Measurements from ENCODE around the gene AFF1.

The AFF1 gene, protein sequence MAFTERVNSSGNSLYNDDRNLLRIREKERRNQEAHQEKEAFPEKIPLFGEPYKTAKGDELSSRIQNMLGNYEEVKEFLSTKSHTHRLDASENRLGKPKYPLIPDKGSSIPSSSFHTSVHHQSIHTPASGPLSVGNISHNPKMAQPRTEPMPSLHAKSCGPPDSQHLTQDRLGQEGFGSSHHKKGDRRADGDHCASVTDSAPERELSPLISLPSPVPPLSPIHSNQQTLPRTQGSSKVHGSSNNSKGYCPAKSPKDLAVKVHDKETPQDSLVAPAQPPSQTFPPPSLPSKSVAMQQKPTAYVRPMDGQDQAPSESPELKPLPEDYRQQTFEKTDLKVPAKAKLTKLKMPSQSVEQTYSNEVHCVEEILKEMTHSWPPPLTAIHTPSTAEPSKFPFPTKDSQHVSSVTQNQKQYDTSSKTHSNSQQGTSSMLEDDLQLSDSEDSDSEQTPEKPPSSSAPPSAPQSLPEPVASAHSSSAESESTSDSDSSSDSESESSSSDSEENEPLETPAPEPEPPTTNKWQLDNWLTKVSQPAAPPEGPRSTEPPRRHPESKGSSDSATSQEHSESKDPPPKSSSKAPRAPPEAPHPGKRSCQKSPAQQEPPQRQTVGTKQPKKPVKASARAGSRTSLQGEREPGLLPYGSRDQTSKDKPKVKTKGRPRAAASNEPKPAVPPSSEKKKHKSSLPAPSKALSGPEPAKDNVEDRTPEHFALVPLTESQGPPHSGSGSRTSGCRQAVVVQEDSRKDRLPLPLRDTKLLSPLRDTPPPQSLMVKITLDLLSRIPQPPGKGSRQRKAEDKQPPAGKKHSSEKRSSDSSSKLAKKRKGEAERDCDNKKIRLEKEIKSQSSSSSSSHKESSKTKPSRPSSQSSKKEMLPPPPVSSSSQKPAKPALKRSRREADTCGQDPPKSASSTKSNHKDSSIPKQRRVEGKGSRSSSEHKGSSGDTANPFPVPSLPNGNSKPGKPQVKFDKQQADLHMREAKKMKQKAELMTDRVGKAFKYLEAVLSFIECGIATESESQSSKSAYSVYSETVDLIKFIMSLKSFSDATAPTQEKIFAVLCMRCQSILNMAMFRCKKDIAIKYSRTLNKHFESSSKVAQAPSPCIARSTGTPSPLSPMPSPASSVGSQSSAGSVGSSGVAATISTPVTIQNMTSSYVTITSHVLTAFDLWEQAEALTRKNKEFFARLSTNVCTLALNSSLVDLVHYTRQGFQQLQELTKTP

DNA sequence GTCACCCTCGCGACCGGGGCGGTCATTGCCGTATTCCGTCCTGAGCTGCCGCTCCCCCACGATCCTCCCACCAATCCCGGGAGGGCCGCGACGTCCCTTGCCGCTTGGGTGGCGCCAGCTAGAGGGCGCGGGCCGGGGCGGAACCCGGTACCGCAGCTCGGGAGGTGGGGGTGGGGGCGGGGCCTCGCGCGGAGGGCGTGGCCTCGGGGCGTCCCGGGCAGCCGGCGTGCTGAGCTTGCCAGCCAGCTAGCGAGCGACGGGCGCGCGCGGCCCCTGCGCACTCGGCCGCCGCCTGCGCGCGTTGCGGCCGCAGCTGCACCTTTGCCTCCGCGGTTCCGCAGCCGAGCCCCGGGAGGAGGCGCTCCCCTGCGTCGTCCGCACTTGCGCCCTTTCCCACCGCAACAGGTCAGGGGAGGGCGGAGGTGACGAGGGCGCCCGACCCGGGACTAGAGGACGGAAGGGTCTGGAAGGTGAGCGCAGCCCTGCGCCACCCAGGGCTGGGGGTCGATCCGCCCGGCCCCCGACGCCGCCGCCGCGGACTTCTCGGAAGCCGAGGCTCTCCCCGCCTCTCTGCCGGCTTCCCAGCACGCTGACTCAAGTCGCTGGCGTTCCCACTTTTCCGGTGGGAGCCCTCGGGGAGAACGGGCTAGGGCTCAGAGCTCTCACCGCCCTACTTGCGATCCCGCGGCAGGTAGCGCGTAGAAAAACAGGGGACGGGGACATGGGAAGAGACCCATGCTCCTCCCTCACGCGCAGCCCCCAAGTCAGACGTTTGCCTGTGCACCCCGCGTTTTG is at the start of gene AFF1:
Gene AFF1 (plus strand): TSS at position 241 of the 795 bp plus-strand sequence. CDS start 13,523 bp downstream, outside the sequence.
- peak; percentile 86 for DNase-seq (ENCODE audit: low read depth)

DNA sequence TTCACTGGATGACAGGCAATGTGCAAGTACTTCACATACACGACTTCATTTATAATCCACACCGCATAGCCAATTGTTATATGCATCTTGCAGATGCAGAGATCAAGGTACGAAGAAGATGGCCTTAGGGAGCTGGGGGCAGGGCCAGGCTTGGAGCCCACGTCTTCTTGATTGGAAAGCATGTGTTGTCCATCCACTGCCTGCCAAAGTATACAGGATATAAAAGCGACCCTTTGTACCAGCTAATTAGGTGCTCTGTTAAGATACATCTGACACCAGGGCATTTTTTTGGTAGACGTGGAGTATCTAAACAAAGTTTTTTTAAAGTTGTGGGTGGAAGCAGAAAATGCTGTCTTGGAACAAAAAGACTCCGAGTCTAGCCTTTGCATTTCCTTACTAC is 44.0 kb upstream of the AFF1 start:
- DNase-seq (ENCODE audit: low read depth), result no peak

DNA sequence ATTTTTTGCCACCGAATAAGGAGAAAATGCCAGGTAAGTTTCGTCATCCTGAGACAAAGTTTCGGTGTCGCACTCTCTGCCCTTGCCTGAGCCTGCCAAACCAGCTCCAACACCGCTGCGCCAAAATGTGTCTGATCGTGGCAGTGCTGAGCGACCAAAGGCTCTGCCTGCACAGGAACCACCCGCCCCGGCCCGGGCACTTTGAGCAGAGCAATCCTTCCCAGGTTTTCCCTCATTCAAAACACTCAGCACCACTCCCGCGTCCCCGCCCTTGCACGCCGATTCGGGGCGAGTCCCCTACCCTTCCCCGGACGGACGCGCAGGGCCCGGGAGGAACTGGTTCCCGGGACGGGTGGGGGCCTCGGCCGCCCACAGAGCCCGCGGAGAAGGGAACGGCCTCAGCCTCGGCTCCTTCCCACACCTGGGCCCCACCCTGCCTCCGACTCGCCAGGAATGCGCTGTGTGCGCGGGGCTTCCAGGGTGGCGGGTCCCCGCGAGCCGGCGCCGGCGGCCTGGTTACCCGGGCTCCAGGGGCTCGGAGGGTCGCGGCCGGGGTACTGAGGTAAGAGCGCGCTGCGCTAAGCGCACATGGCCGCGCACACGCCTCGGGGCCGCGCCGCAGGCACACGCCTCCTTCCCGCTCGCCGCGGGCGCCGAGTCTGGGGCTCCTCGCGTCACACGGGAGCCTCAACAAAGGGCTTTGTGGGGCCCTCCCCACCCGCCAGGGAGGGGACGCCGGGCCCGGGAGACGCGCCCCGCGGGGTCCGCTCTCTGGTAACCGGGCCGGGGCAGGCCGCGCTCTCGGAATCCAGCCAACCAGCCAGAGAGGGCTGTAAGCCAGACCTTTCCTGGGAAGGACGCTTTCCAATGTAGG is 42.8 kb upstream of the AFF1 start, which contains the start of gene C4orf36:
Gene C4orf36 (minus strand): TSS at position 661 of the 874 bp plus-strand sequence. CDS start 902 bp downstream, outside the sequence.
- DNase-seq (ENCODE audit: low read depth), result peak; percentile 22

DNA sequence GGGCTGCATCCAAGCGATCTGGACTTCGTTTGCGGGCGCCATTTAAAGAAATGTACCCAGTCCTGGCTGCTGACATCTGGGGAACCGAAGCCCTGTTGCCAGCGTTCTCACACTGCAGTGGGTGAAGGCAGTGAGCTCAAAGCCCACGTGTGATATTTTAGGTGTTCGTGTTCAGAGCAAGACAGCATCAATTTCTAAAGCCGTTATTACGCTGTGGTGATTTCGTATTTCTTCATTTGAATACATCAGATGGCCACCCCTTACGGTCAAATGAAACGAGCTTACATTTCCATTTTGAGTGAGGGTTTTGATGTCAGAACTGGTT is 42.2 kb upstream of the AFF1 start:
- DNase-seq (ENCODE audit: low read depth), result no peak

DNA sequence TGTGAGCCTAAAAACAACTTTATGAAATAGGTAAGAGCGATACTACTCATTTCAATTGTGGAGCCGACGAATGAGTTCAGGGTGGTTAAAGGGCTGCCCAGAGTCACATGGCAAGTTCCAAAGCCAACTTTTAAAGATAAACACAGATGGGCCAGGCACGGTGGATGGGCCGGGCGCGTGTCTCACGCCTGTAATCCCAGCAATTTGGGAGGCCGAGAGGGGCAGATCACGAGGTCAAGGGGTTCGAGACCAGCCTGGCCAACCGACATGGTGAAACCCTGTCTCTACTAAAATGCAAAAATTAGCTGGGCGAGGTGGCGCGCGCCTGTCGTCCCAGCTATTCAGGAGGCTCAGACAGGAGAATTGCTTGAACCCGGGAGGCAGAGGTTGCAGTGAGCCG is 41.7 kb upstream of the AFF1 start:
- no peak for DNase-seq (ENCODE audit: low read depth)

DNA sequence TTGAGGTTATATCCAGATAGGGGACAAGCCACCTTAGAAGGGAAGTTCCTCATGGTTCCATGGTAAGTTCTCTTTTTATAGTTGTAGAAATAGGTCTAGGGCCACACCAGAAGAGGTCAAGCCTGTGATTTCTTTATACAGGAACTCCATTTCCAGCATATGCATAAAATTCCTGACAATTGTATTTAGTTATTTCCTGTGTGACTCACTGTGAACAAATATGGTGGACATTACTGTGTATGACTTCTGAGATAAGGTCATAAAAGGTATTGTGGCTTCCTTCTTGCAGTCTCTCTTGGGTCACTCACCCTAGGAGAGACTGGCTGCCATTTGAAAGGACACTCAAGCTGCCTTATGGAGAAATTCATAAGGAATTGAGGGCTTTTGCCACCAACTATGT is 40.4 kb upstream of the AFF1 start:
- DNase-seq (ENCODE audit: low read depth), result no peak

DNA sequence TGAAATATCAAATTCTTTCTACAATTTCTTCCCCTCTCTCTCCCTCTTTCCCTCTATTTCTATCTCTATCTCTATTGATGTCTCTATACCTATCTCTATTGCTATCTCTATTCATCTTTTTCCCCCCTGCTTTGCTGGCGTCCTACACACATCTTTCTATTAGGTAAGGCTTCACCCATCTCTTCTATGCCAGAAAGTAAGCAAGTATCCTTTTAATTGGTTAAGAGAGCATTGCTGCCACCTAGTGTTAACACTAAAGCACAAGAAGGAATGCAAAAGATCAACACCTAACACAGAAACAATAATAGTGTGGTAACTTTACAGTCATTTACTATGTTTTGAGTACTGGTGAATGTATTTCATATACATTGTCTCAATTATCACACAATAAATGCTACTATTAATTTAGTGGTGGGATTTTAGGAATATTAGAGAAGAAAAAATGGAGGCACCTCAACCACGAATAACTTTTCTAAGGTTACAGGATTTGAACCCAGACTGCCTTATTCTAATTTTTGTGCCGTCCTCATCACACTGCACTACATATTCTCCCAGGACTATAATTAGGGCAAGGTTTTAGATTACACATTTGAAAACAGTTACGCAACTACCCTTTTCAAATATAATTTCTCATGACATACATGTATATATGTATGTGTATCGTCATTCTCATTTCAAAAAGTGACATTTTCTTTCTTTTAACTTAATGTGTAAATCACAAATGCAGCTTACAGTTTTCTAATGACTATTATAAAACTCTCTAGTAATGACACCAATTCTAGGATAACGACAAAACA is 38.9 kb upstream of the AFF1 start:
- DNase-seq (ENCODE audit: low read depth), result peak; percentile 56

DNA sequence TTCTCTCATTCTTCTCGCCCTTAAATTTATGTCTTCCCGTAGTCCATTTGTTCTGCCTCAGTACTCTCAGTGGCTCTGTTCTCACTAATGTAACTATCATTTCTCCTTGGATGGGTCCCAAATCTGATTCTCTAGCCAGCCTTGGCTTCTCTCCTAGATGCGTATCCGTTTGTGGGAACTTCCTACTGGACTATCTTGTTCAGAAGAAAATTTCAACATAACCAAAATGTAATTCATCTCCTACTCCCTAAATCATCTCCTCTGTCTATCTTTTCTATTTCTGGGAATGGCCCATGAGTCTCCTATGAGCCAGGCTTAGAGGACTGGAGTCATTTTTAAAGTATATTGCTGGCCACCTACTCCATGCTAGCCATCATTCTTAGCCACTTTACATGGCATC is 38.2 kb upstream of the AFF1 start:
- no peak for DNase-seq (ENCODE audit: low read depth)

DNA sequence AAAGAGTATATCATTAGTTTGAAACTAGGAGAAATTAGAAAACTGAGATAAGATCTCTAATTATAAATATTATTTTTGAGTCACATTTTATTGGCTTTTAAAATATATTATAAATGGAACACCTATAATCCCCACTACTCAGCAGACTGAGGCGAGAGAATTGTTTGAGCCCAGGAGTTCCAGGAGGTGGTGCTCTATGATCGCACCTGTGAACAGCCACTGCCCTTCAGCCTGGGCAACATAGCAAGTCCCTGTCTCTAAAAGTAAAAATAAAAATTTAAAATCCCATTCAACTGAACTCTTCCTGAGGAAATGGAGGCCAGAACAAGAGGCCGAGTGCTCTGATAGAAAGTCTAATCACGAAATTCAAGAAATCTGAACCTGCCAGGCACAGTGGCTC is 36.2 kb upstream of the AFF1 start:
- no peak for DNase-seq (ENCODE audit: low read depth)

DNA sequence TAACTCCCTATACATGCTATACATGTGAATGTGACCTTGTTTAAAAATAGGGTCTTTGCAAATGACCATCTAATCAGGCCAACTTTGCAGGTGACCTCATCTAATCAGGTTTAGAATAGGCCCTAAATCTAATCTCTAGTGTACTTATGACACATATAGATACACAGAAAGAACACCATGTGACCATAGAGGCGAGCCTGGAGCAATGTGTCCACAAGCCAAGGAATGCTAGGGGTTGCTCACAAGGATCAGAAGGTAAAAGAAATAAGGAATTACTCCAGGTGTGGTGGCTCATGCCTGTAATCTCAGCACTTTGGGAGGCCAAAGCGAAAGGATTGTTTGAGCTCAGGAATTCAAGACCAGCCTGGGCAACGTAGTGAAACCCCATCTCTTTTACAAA is 32.9 kb upstream of the AFF1 start:
- DNase-seq (ENCODE audit: low read depth), result no peak

DNA sequence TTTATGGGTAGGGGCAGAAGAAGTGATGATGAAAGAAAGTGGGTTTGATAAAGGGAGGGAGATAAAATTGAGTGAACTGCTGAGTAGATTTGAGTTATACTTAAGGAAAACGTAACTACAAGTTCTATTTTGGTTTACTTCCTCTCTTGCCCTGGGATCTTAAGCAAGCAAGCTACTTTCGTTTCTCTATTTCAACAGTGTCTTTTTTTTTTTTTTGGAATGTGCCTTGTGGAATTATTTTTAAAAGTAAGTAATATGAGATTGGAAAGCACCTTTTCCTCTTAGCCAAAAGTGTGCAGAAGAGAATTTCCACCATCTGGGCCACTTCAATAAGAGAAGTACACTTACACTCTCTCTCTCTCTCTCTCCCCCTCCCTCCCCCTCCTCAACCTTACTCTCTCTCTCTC is 26.6 kb upstream of the AFF1 start:
- no peak for DNase-seq (ENCODE audit: low read depth)

DNA sequence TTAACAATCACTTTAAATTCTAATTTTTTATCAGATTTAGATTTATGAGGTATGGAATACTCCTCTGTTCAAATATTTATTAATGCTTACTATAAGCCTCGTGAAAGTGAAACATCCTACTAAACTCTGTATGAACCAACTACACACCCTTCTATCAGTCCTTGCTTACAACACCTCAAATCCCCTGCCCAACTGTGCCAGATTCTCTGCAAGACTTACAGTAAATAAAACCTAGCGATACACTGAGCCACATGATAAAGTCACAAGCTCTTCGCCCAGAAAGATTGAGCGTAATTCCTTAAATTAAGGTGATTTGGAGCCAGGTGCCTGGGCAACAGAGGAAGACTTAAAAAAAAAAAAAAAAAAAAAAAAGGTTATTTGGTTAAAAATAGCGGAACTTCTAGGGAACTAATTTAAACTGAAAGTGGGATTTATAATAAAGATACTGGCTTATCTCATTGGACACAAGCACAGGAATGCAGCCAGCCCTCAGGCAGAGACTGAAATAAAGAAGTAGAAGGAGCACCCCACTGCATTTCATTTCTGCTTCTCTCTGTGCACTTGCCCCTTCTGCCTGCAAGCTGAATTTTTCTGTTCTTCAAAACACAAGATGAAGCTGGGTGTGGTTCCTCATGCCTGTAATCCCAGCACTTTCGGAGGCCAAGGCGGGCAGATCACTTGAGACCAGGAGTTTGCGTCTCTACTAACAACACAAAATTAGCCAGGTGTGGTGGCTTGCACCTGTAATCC is 25.1 kb upstream of the AFF1 start:
- no peak for DNase-seq (ENCODE audit: low read depth)

DNA sequence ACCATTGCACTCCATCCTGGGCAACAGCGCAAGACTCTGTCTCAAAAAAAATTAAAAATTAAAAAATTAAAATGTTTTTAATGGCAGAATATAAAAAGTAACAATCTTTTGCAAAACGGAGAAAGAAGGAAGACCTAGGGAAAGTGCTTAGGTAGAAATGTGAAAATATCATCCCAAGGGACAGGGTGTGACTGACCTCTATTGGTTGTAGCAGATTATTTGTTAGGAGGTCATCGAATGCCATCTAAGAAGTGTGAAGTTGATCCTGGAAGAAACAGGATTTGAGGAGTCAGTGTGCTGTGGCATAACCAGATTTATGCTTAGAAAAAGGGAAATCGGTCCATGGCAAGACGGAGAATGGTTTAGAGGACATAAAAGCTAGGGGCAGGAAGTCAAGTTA is 24.4 kb upstream of the AFF1 start:
- no peak for DNase-seq (ENCODE audit: low read depth)

DNA sequence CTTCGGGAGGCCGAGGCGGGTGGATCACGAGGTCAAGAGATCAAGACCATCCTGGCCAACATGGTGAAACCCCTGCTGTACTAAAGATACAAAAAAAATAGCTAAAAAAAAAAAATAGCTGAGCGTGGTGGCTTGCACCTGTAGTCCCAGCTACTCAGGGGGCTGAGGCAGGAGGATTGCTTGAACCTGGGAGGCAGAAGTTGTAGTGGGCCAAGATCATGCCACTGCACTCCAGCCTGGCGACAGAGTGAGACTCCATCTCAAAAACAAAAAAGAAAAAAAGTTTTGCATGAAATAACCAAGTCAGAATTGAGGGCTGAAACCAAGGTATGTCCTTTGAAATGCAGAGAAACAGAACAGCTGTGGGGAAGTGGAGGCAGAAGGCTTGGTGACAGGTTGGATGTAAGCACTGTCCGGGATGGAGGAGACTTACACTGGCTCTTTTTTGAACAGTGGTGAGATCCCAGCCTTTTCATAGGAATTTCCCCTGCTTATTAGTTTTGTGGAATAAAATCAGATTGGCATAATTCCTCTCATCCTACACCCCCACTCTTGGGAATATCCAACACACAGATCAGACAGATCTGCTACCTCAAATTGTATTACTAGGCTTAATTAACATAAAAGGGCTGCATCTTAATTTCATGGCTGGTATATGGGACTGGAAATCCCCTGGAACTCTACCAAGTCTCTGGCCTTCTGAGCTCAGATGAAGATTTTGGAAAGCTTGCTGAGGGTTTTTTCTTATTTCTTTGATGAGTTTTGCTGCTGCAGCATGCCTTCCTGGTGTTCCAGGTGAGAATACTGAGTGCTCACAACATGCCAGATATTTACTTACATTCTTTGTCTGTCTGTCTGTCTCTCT is 23.8 kb upstream of the AFF1 start:
- DNase-seq (ENCODE audit: low read depth), result no peak

DNA sequence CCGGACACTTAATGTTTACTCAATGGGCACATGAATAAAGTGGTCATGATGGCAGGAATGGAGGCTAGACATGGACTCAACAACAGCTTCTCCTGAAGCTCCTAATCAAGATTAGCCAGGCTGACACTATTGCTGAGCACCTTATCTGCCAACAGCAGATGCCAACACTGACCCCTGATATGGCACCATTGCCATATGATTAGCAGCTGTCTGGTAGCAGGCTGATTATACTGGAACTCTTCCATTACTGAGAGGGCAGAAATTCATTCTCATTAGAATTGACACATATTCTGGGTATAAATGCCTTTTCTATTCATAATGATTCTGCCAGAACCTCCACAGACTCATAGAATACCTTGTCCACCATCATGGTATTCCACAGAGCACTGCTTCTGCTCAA is 18.4 kb upstream of the AFF1 start:
- no peak for DNase-seq (ENCODE audit: low read depth)

DNA sequence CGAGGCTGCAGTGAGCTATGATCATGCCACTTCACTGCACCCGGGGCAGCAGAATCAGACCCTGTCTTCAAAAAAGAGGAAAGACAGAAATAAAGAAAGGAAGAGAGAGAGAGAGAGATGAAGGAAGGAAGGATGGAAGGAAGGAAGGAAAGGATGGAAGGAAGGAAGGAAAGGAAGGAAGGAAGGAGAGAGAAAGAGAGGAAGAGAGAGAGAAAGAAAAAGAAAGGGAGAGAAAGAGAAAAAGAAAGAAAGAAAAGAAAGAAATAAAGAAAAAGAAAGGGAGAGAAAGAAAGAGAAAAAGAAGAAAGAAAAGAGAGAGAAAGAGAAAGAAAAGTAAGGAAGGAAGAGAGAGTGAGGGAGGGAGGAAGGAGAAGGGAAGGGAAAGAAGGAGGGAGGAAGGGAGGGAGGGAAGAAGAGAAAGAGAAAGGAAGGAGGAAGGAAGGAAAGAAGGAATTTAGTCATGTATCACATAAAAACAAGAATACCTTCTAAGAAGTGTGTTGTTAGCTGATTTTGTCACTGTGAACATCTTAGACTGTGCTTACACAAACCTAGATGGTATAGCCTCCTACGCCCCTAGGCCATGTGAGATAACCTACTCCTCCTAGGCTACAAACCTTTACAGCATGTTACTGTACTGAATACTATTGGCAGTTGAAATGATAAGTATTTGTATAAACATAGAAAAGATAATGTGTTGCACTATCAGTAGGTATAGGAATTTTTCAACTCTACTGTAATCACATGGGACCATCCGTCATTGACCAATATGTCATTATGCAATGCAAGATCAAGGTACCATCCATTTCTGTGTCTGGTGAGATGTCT is 17.4 kb upstream of the AFF1 start:
- no peak for DNase-seq (ENCODE audit: low read depth)

DNA sequence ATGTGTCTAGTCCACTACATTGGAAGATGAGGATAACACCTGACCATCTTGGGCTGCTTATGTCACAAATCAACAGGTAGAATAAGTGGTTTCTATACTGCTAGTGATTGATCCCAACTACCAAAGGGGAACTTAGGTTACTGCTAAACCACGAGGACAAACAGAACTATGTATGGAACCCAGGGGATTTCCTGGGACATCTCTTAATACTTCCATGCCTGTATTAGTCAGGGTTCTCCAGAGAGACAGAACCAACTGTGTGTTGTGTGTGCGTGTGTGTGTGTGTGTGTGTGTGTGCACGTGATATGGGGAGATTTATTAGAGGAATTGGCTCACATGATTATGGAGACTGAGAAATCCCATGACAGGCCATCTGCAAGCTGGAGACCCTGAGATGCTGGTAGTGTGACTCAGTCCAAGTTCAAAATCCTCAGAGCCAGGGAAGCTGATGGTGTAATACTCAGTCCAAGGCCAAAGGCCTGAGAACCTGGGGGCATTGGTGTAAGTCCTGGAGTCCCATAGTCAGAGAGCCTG is 16.2 kb upstream of the AFF1 start:
- DNase-seq (ENCODE audit: low read depth), result no peak

All from fibroblast of the conjunctiva (primary cell).